K562 (cell line): Measurements from ENCODE around the gene RSBN1L. TPM values are rescaled to one million over a fixed set of nuclear protein-coding genes. Genes with fewer than 3 reads are reported as not detected.

ENCODE experiments used
- ATAC-seq: fragments of 200-7000 bp; cut with Tn5 transposase; 3 replicates; pipeline ENCODE4 v1.9.1; 2020; ENCODE audit warnings: moderate library complexity
- BruUV-seq: library from RNA; stranded (reverse); fragments of 400-500 nt; replicated peaks from 2 replicates; lab custom pipeline; 2021; lab: Mats Ljungman, UMichigan
- CTCF ChIA-PET: fragments of 300-600 bp; formaldehyde crosslinking; extraction: SDS; loops from one replicate; lab custom pipeline; 2021; ENCODE audit warnings: low intra/inter-chr PET ratio; lab: Yijun Ruan, JAX
- POLR2A ChIA-PET: fragments of 300-600, 350-650 bp; sonication (Branson Sonifier 250); formaldehyde crosslinking; extraction: SDS; loops from one replicate; lab custom pipeline; 2021; ENCODE audit warnings: antibody characterized with exemption, inconsistent platforms; lab: Yijun Ruan, JAX
- DNase-seq, 4 experiments: peaks; one replicate each; pipeline versions ENCODE4 v3.0.0 to v3.0.0-alpha.2; 2011 to 2018; ENCODE audit warnings: low spot score in 3 of 4, mixed read lengths in 3 of 4; ENCODE audit errors: extremely low read depth in 1 of 4
- FAIRE-seq: peaks from 2 replicates; lab custom pipeline; 2011; peaks lifted over from hg19 to GRCh38; lab: Jason Lieb, UNC
- H2AFZ ChIP-seq: 2 replicates; pipeline ENCODE4 v1.6.0; 2011; ENCODE audit warnings: low read depth, low read length, control low read depth, inconsistent platforms
- H3K27ac ChIP-seq: fragments of 200-600 bp; 3 replicates; pipeline ENCODE4 v1.8.0; 2011; ENCODE audit warnings: low read depth, mild to moderate bottlenecking, control low read depth, inconsistent platforms, low read length, moderate library complexity, mixed read lengths; ENCODE audit errors: extremely low read depth
- H3K27me3 ChIP-seq, 2 experiments: fragments of 300-600 bp in 1 of 2; 2 replicates in 1 of 2; 3 replicates in 1 of 2; pipeline versions ENCODE4 v1.6.0 to v1.8.0; 2011; ENCODE audit warnings: inconsistent platforms in 2 of 2, low read length in 2 of 2, mild to moderate bottlenecking in 1 of 2, mixed read lengths in 1 of 2, moderate library complexity in 1 of 2; ENCODE audit not compliant: control insufficient read depth in 2 of 2, insufficient read depth in 2 of 2
- H3K36me3 ChIP-seq: fragments of 300-600 bp; 3 replicates; pipeline ENCODE4 v1.8.0; 2011; ENCODE audit warnings: mild to moderate bottlenecking, low read length, inconsistent platforms; ENCODE audit not compliant: control insufficient read depth, insufficient read depth
- H3K4me1 ChIP-seq, 2 experiments: fragments of 200-600 bp in 1 of 2; replicated peaks in 1 of 2; 2 replicates in 1 of 2; 3 replicates in 1 of 2; pipeline versions ENCODE4 v1.5.1 to v1.8.0; 2011; ENCODE audit warnings: inconsistent platforms in 2 of 2, low read length in 2 of 2, mild to moderate bottlenecking in 1 of 2, mixed read lengths in 1 of 2, moderate library complexity in 1 of 2; ENCODE audit not compliant: control insufficient read depth in 2 of 2, insufficient read depth in 2 of 2
- H3K4me2 ChIP-seq: 2 replicates; pipeline ENCODE4 v1.6.1; 2011; ENCODE audit warnings: low read length, control low read depth, inconsistent platforms, mixed read lengths; ENCODE audit not compliant: insufficient read depth
- H3K4me3 ChIP-seq: fragments of 200-600 bp; sonication (generic), shearing (Covaris generic); 2 replicates; pipeline ENCODE4 v1.5.1; 2016; ENCODE audit warnings: control low read depth, inconsistent platforms
- H3K79me2 ChIP-seq: fragments of 200-600 bp; 3 replicates; pipeline ENCODE4 v1.8.0; 2011; ENCODE audit warnings: low read length, inconsistent platforms; ENCODE audit not compliant: control insufficient read depth, insufficient read depth
- H3K9ac ChIP-seq, 2 experiments: 2 replicates each; pipeline versions ENCODE4 v1.6.0 to v1.6.1; 2011; ENCODE audit warnings: low read depth in 2 of 2, low read length in 2 of 2, control low read depth in 1 of 2, inconsistent platforms in 1 of 2, mild to moderate bottlenecking in 1 of 2, mixed read lengths in 1 of 2; ENCODE audit not compliant: insufficient read depth in 1 of 2
- H3K9me1 ChIP-seq: one replicate; pipeline ENCODE4 v1.6.0; 2011; ENCODE audit warnings: inconsistent platforms, mild to moderate bottlenecking, low read length, moderate library complexity; ENCODE audit not compliant: control insufficient read depth, insufficient read depth
- H3K9me3 ChIP-seq: replicated peaks from 2 replicates; pipeline ENCODE4 v1.5.1; 2011; ENCODE audit warnings: low read depth, low read length, inconsistent platforms; ENCODE audit not compliant: control insufficient read depth, insufficient read depth
- H4K20me1 ChIP-seq: replicated peaks from 2 replicates; pipeline ENCODE4 v1.6.1; 2011; ENCODE audit warnings: low read length, inconsistent platforms, mixed read lengths; ENCODE audit not compliant: control insufficient read depth, insufficient read depth
- ASH1L ChIP-seq: fragments of 450-650 bp; IDR thresholded peaks from 2 replicates; pipeline ENCODE4 v1.6.1; 2018; ENCODE audit warnings: borderline replicate concordance, mild to moderate bottlenecking, low read depth; ENCODE audit not compliant: partially characterized antibody
- BCL6 ChIP-seq: fragments of 250-450 bp; sonication (Bioruptor Pico); IDR thresholded peaks from 2 replicates; pipeline ENCODE4 v1.4.0; 2020
- FOXP1 ChIP-seq: sonication (generic); formaldehyde crosslinking; IDR thresholded peaks from 2 replicates; pipeline ENCODE4 v1.8.0; 2022; ENCODE audit warnings: mild to moderate bottlenecking, missing genetic modification reagents
- HMG20A ChIP-seq: fragments of 450-650 bp; formaldehyde crosslinking; conservative IDR thresholded peaks from 2 replicates; pipeline ENCODE4 v1.4.0; 2020; ENCODE audit warnings: mild to moderate bottlenecking, mixed read lengths
- KDM5B ChIP-seq: fragments of 200-600 bp; sonication (generic); IDR thresholded peaks from 2 replicates; pipeline ENCODE4 v1.6.1; 2012; ENCODE audit warnings: low read depth, mild to moderate bottlenecking, moderate library complexity, low read length, control low read depth, inconsistent platforms; ENCODE audit not compliant: insufficient replicate concordance
- LEF1 ChIP-seq: fragments of 450-650 bp; IDR thresholded peaks from 2 replicates; pipeline ENCODE4 v1.6.1; 2016; ENCODE audit warnings: mild to moderate bottlenecking
- MCM5 ChIP-seq: fragments of 450-650 bp; IDR thresholded peaks from 2 replicates; pipeline ENCODE4 v1.6.1; 2016; ENCODE audit warnings: low read depth
- MITF ChIP-seq: IDR thresholded peaks from 2 replicates; pipeline ENCODE4 v1.6.1; 2014; ENCODE audit warnings: antibody characterized with exemption
- SMARCC2 ChIP-seq: fragments of 450-650 bp; IDR thresholded peaks from 2 replicates; pipeline ENCODE4 v1.6.1; 2017; ENCODE audit warnings: antibody characterized with exemption, moderate library complexity, mild to moderate bottlenecking, low read depth
- ZFX ChIP-seq: sonication (generic); formaldehyde crosslinking; IDR thresholded peaks from 2 replicates; pipeline ENCODE4 v1.8.0; 2022; ENCODE audit warnings: mild to moderate bottlenecking, missing genetic modification reagents, moderate library complexity
- ZKSCAN8 ChIP-seq: fragments of 200-800 bp; sonication (Bioruptor generic); IDR thresholded peaks from 2 replicates; pipeline ENCODE4 v1.6.1; 2016; ENCODE audit warnings: missing genetic modification characterization, missing compliant biosample characterization
- ZNF384 ChIP-seq: IDR thresholded peaks from 2 replicates; pipeline ENCODE4 v1.6.1; 2012; ENCODE audit warnings: low read depth, low read length, improper control_type of control experiment
- WGBS: fragments of 100-300 bp; shearing (Covaris generic); methylation state at CpG from one replicate; pipeline ENCODE4 v1.1.6; 2016; ENCODE audit warnings: low coverage, mixed read lengths; ENCODE audit not compliant: insufficient coverage; ENCODE audit errors: missing lambda C conversion rate; 5-methylcytosine and 5-hydroxymethylcytosine counted together
- in situ Hi-C: fragments of 300-500 bp; cut with MboI; formaldehyde crosslinking; loops from 4 replicates; pipeline ENCODE4 v1.15.0; 2018; ENCODE audit warnings: inconsistent platforms, mixed read lengths
- intact Hi-C: fragments of 100-400 bp; cut with micrococcal nuclease; formaldehyde crosslinking; loops from 2 replicates; pipeline ENCODE4 v1.14.2; 2022
- polyA plus RNA-seq, 8 experiments: library from polyadenylated mRNA; depleted of rRNA in 4 of 8; stranded (reverse) in 5 of 8; unstranded in 3 of 8; fragments of >200 nt; fragmentation: Nextera tagmentation in 2 of 8; fragmentation: Illumina TruSeq in 1 of 8; extraction: Ambion mirVana in 2 of 8; extraction: Trizol in 1 of 8; gene quantifications; 2 replicates each; pipeline versions ENCODE4 v1.2.1 to v1.2.3, GENCODE V29; 2011 to 2014; ENCODE audit warnings: inconsistent platforms in 1 of 8, missing spikeins in 1 of 8
- total RNA-seq, 7 experiments: library from RNA; depleted of rRNA in 6 of 7; stranded (reverse); fragments of >200 nt in 6 of 7; fragmentation: Illumina TruSeq in 2 of 7; extraction: Trizol in 2 of 7; gene quantifications; 2 replicates each; pipeline versions ENCODE4 v1.2.1 to v1.2.3, GENCODE V29; 2011 to 2021; ENCODE audit warnings: low replicate concordance in 1 of 7

RSBN1L gene
- total and polyA plus RNA-seq, 9 of the 15 experiments (the other 6 are each of a cell fraction or from before 2014, with no cell fraction given) = 6.2 to 35.2 (median 20.1) TPM

- intact Hi-C loops = loop anchor here (5.0 kb wide), 1 partner anchor 82 kb away; no protein-coding TSS in a partner anchor
- in situ Hi-C loops = loop anchor here (25.0 kb wide), 1 partner anchor 537 kb away; no protein-coding TSS in a partner anchor
- Histone ChIP-seq H3K36me3 (no peaks in the 10 kb centered on the region), H3K27me3 (no peaks in the 10 kb centered on the region), H3K9me3 (no peaks in the 10 kb centered on the region), H3K4me2 (no peak overlapping the region), H4K20me1 (no peaks in the 10 kb centered on the region), H2AFZ (no peak overlapping the region), H3K9me1 (no peaks in the 10 kb centered on the region), H3K9ac (no peak overlapping the region)
- FAIRE-seq (peak; percentile 76), DNase-seq (no peak), ATAC-seq (no peak; the same call in 2 of the 3 replicates)
- WGBS = 57% methylated on average over 5 of the region's 5 CpGs
- BruUV-seq = no TSS peak
- POLR2A ChIA-PET = interaction anchor here (0.7 to 1.2 kb wide), 4 partner anchors 10 to 284 kb away, joined by 3 read pairs; no protein-coding TSS in a partner anchor
- no peak for TF ChIP-seq KDM5B
- no peak for TF ChIP-seq LEF1
- no peak for TF ChIP-seq SMARCC2
- no peak for TF ChIP-seq ASH1L
- TF ChIP-seq MITF = no peak
- TF ChIP-seq ZNF384 = no peak
- no peak for TF ChIP-seq BCL6 (CRISPR knock-in tag)
- TF ChIP-seq FOXP1 (CRISPR knock-in tag) = no peak
- TF ChIP-seq ZKSCAN8 (CRISPR knock-in tag) = no peak
- TF ChIP-seq MCM5 = no peak
- TF ChIP-seq HMG20A (CRISPR knock-in tag) = no peak
- no peak for TF ChIP-seq ZFX (CRISPR knock-in tag)
- TF ChIP-seq, all 486 proteins: peak for 0
- CTCF ChIA-PET = no interaction called here
- no peak overlapping the region for H3K4me3 ChIP-seq
- no peak overlapping the region for H3K27ac ChIP-seq
- no peaks in the 10 kb centered on the region for H3K79me2 ChIP-seq
- no peaks in the 10 kb centered on the region for H3K4me1 ChIP-seq
Observed at GRCh38 chr7:77674878-77675277, 21.4 kb upstream of the RSBN1L start.
